H1 (cell line): ENCODE results near the gene ZNF565. TPM values are rescaled to one million over a fixed set of nuclear protein-coding genes. Genes with fewer than 3 reads are reported as not detected.

Experiments used
- CHD7 ChIP-seq: fragments of 300-600 bp; sonication (generic); IDR thresholded peaks from 2 replicates; pipeline ENCODE4 v1.7.1; 2012; ENCODE audit warnings: low read length, moderate library complexity, mild to moderate bottlenecking, inconsistent platforms; ENCODE audit not compliant: insufficient replicate concordance
- CTCF ChIP-seq, 3 experiments: IDR thresholded peaks; 1 replicate in 2 of 3; 2 replicates in 1 of 3; pipeline versions ENCODE4 v1.5.1 to v1.6.1; 2011; ENCODE audit warnings: low read length in 3 of 3, mild to moderate bottlenecking in 3 of 3, inconsistent platforms in 2 of 3, low read depth in 1 of 3, moderate library complexity in 1 of 3; ENCODE audit not compliant: insufficient read depth in 1 of 3; ENCODE audit errors: control extremely low read depth in 1 of 3
- EZH2 ChIP-seq: fragments of 200-600 bp; sonication (generic); IDR thresholded peaks from 2 replicates; pipeline ENCODE4 v1.7.1; 2012; ENCODE audit warnings: low read depth, mild to moderate bottlenecking, moderate library complexity, low read length, inconsistent platforms; ENCODE audit not compliant: severe bottlenecking
- KDM5A ChIP-seq: fragments of 200-600 bp; IDR thresholded peaks from 2 replicates; pipeline ENCODE4 v1.7.1; 2012; ENCODE audit warnings: mild to moderate bottlenecking, low read length, inconsistent platforms, mixed read lengths
- TEAD4 ChIP-seq: IDR thresholded peaks from 2 replicates; pipeline ENCODE4 v1.6.1; 2012; ENCODE audit warnings: low read depth, low read length, inconsistent platforms, mixed read lengths
- YY1 ChIP-seq: IDR thresholded peaks from 2 replicates; pipeline ENCODE4 v1.6.1; 2011; ENCODE audit warnings: low read depth, mild to moderate bottlenecking, low read length
- polyA plus RNA-seq, 7 experiments: library from polyadenylated mRNA; depleted of rRNA in 3 of 7; stranded (reverse) in 5 of 7; unstranded in 2 of 7; fragments of >200 nt in 5 of 7; fragments of 200-250 nt in 2 of 7; gene quantifications; 1 replicate in 5 of 7; 2 replicates in 1 of 7; 4 replicates in 1 of 7; pipeline versions ENCODE4 v1.2.1 to v1.2.3, GENCODE V29; 2011 to 2013; ENCODE audit warnings: missing spikeins in 2 of 7, mixed read lengths in 2 of 7
- total RNA-seq: library from RNA; stranded (reverse); fragmentation: NEBNext Ultra II Directional; extraction: Animal tissue kit (Norgen Biotek cat#: 25700); gene quantifications from 2 replicates; pipeline ENCODE4 v1.2.1, GENCODE V29; 2021

The ZNF565 gene
- total and polyA plus RNA-seq, 2 of the 8 experiments (the other 6 are each of a cell fraction or from before 2014, with no cell fraction given), result 0.89 to 3.1 TPM

- TF ChIP-seq CHD7 (no peak), YY1 (no peak), TEAD4 (no peak), CTCF (IDR thresholded peaks at IDR 0.05; ENCODE audit: control extremely low read depth in 1 of 3, insufficient read depth in 1 of 3, low read depth in 1 of 3, low read length in 3 of 3) (peak; percentile 34 to 47 (median 46)), EZH2 (no peak), KDM5A (no peak)
Measured at GRCh38 chr19:36245210-36246005, 30.9 kb upstream of the ZNF565 start (continued).
